GM19099 (cell line): ENCODE results near the gene CAMK2B.

Experiments
- POLR2A ChIP-seq: IDR thresholded peaks from 3 replicates; pipeline ENCODE4 v1.6.1; 2011; ENCODE audit warnings: low read depth; ENCODE audit not compliant: insufficient read length; ENCODE audit errors: extremely low read depth

CAMK2B gene

DNA sequence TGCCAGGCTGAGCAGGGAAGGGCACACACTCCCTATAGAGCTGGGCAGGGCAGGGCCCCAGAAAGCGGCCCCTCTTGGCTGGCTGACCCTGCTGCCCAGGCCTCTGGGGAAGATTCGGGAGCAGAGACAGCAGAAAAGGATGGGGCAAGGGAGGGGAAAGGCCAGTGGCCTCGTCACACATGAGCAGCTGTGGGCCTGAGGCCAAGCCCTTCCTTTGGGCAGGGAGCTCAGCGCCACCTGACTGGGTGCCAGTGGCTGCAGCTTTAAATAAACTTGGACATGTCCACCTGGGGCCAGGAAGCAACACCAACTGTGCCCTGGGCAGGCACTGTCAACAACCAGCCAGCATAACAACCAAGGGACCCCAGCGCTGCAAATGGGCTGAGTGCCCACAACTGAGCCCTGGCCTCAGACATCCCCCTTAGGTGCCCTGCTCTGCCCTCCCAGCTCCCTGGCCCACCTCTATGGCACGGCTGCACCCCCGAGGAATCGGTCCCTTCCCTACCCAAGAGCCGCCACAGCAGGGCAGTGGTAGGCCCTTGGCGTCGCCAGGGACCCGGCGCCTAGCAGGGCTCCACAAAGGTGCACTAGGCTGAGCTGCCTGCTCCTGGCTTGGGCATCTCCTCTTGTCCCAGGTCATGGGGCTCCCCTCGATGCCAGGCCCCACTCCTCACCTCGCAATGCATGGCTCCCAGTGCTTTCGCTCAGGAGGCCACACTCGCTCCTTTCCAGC, 2.6 kb downstream of the CAMK2B start:
- TF ChIP-seq POLR2A: no peak

DNA sequence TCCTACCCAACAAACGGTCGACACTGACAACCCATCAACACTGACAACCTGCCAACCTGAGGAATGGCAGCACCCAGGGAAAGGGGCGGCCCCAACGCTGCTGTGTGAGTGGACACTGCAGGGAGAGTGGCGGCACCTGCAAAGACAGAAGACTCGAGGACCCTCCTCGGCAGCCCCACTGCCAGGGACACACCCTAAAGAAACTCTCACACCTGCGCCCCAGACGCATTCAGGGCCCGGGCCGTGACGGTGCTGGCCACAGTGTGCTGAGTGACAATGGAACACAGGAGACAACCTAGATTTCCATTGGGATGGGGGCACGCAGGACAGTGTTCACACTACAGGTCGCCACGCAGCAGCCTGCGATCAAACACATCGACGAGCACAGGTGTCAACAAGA, 3.6 kb downstream of the CAMK2B start:
- no peak for TF ChIP-seq POLR2A

DNA sequence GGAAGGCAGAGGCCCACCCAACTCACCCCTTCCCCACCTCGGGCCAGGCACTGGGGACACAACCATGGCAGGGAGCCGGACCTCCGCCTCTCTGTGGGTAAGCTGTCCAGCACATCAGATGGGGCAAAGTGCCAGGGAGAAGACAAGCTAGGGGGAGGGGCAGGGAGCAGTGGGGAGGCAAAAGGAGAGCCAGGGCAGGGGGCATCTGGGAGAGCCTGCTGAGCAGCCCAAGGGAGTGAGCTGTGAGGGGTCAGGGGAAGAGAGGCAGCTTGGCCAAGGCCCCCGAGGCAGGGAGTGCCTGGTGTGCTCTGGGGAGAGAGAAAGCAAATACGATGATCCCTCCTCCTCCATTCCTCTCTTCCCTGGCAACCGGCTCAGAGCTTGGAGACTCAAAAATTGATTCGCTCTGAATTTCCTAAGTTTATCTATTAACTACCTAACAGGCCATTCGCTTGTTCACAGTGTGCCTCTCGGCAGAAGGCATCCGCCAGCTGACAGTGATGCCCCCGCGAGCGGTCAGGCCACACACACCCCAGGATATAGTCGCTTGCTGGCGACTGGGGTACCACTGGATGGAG, 4.5 kb downstream of the CAMK2B start:
- no peak for TF ChIP-seq POLR2A

DNA sequence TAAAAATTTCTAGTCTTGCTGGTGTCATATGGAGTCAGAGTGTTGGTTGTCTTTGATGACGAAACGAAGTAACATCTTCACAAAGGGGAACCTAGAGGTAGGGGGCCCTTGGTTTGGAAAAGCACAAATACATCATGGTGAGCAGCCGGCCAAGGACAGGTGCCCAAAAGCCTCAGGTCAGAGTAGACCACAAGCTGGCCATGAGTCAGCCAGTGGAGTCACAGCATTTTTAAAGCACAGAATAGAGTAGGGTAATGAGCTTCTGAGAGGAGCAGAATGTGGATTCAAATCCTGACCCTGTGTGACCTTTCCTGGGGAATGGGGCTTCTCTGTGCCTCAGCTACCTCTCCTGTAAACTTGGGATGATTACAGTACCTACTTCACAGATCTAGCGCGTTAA, 5.3 kb downstream of the CAMK2B start:
- no peak for TF ChIP-seq POLR2A

DNA sequence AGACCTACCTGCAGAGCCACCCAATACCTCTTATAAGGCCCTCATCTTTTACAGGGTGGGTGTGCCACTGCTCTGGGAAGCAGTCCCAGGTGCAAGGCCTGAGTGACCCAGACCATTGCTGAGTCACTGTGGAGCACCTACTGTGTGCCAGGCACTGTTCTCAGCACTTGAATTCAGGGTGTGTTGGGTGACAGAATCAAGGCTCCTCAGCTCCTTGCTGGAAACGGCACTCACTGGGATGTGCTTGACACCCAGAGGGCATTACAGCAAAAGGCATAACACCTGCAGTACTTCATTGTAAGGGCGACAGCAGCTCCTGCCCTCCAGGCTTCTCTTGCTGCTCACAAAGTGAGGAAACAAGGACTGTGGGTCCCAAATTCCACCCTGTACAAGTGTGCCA, 7.1 kb downstream of the CAMK2B start:
- TF ChIP-seq POLR2A: no peak

DNA sequence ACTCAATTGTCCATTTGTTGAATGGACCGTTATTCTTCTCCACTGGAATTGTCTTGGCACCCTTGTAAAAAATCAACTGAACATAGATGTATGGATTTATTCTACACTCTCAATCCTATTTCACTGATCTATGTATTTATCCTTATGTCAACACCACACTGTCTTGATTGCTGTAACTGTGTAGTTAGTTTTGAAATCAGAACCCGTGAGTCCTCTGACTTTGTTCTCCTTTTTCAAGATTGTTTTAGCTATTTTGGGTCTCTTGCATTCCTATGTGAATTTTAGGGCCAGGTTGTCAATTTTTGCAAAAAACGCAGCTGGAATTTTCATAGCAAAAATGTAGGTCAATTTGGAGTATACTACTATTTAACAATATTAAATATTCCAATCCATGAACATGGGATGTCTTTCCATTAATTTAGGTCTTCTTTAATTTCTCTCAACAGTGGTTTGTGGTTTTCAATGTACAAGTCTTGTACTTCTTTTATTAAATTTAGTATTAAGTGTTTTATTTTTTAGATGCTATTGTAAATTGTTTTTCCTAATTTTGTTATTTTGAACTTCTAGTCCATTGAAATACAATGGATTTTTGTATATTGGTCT, 10.0 kb downstream of the CAMK2B start:
- no peak for TF ChIP-seq POLR2A

DNA sequence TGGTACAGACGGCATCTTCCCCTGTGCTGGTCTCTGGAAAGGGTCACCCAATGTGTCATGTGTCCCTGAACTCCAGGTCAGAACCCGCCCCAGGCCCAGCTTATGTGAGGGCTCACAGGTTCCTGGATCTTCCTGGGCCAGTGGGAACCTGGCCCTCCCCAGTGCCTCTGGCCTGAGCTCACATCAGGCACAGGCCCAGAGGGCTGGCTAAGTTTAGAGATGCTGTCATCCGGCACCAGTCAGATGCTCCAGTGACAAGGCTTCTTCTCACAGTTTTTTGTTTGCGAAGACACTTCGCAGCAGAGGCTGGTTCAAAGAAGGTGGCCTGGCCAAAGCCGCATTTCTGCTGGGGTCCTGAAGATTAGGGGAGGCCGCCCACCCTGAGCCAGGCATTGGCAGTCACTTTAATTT, 11.8 kb downstream of the CAMK2B start:
- TF ChIP-seq POLR2A: no peak

DNA sequence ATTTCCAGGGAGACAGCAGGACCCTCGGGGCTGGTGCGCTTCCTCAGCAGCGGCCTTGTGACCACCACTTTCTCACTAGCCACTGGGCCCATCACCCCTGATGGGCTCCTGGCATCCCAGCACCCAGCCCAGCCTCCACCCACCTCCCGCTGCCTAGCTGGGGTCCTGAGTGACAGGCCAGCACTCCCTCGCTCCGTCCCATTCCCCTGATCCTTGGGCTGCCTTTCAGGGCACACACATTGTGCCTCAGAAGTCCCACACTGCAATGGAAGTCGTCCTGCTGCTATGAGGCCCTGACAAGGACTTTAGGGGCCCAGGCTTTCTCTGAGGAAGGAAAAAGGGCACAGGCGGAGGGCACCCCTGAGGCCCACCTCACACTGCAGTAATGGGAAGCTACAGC, 12.4 kb downstream of the CAMK2B start:
- no peak for TF ChIP-seq POLR2A

DNA sequence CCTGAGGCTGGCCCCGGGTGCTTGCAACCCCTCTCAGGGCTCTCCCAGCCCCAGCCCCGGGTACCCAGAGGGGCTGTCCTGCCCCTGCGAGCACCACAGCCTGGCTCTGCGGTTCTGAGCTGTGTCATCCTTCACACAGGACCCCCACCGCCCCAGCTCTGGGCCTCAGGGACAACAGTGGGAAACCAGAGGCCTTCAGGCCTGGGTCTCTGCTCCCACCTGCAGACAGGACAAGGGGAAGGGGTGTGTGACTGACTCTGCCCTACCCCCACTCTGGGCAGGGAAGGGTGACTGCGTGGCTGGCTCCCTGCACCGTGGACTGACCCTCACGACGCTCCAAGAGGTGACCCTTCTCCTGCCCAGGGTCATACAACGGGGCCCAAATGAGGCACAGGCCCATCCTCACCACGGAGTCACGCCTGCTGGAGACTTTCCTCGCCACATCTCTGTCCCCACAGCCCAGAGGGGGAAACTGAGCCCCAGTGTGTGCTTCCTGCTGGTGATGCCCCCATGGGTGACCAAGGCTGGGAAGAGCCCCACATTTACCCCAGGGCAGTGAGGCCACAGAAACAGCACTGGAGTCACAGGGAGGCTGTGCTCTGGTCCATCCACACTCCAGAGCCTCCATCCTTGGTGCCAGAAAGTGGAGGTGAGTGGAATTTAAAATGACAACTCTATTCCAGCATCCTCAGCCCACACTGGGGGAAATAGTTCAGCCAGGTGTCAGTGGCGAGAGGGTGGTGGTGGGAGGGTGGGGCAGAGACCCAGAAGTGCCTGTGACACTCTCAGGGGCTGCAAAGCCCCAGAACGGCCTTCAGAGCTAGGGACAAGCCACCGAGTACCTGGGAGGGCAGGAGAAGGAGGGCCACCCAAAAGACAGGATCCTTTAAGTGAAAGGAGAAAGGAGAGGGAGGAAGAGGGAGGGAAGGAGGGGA, 13.6 kb downstream of the CAMK2B start:
- TF ChIP-seq POLR2A: no peak

DNA sequence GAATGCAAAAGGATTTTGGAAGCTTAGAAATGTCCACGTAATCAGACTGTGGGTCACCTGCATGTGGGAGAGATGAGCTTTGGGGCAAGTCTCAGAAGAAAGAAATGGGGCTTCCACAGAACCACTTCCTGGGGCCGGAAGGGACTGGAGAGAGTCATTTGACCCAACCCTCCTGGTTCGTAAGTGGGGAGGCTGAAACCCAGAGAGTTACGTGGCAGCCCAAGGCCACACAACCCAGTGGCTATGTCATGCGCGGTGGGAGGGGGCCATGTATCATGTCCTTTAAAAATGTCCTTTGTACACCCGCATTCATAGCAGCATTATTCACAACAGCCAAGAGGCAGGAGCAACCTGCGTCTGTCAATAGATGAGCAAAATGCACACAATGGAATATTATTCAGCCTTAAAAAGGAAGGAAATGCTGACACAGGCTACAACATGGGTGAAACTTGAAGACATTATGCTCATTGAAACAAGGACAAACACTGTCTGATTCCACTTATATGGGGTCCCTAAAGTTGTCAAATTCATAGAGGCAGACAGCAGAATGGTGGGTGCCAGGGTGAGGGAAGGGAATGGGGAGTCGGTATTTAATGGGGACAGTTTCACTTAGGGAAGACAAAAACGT, 15.1 kb downstream of the CAMK2B start:
- TF ChIP-seq POLR2A: no peak

DNA sequence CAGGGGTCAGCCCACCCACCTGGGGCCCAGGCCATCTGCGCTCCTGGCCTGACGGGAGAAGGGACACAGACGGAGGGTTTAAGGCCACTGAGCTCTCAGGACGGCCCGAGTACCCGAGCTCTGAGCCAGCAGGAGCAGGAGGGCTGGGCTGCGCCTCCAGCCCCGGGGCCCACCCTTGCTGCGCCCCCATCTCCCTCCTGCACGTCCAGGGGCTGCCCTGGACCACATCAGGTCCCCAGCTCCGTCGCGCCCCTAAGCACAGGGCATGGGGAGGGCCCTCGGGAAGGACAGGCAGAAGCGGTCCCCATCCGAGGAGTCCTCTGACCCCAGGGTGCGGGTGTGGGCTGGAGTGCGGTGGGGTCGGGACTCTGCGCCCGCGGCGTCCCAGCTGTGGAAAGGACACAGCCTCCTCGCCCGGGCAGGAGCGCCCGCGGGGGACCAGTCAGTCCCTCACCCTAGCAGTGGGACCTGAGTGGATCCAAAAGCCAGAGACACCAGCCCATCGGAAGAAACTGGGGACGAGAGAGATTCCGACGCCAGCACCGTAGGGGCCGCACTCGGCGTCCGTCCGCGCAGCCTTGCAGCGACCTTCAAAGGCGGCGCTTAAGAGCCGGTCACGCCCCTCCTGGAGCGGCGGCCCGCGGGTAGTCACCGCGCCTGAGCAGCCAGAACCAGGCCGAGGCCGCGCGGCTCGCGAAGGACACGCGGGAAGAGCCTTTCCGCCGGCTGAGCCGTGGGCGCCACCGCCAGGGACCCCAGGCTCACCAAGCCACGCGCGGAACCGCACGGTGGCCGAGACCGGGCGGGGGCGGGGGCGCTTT, 15.9 kb downstream of the CAMK2B start:
- TF ChIP-seq POLR2A: no peak

DNA sequence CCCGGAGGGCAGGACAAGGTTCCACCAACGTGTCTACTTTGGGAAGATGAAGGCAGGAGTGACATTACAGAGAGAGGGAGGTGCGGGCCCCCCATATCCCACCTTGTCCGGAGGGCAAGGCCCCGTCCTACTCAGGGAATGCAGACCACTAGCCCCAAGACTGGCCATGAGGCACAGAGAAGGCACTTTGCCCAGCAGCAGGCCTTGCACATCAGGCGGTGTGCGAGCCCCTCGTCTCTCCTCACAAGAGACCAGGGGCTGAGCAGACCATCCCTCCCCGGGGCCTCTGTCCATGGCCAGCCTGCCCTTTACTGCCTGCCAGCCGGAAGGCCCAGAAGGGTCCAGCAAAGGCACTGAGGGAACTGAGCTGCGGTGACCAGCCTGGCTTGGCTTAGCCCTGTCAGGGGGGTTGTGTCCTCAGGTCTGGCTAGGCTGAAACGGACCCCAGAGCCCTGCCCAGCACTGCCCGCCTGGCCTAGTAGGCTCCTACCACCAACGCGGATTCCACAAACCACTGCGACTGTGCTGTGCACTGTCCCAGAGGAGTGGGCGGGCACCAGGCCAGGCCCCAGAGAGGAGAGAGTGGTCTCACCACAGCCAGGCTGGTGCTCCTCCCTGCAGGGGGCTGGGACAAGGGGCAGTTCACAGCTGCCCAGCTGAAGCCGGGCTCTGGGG, 16.7 kb downstream of the CAMK2B start:
- no peak for TF ChIP-seq POLR2A

DNA sequence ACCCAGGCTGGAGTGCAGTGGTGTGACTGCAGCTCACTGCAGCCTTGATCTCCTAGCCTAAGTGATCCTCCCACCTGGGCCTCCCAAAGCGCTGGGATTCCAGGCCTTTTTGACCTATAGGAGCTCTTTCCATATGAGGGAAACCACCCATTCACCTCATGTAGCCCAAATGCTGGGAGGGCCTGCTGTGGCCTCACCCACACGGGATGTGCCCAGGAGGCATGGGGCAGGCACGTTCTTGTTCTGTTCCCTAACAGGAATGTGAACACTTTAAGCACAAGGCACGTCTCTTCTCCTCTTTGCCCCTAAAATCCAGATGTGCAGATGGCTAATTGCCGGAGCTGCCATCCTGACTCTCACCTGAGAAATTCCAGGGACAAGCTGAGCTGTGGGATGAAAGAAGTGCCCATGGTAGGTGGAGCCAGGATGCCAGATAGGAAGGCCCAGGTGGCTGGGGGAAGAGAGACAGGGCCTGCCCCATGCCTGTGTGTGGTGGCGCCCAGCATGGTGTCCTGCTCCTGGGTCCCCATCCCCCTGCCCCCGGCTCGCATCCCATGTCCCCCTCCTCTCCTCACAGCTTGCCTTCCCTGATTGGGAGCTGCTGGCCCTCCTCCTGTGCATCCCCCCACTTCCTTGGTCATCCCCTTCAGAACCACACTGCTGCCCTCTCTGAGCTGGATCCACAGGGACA, 17.3 kb downstream of the CAMK2B start:
- TF ChIP-seq POLR2A: no peak
